Astrocyte (in vitro differentiated cells and primary cell): ENCODE results near the gene KIR2DL3.

Source experiments
- CTCF ChIP-seq: IDR thresholded peaks from 2 replicates; pipeline ENCODE4 v1.5.1; 2011; ENCODE audit warnings: low read depth, mild to moderate bottlenecking, inconsistent platforms, low read length, moderate library complexity; ENCODE audit not compliant: insufficient read depth
- EZH2 ChIP-seq: IDR thresholded peaks from 2 replicates; pipeline ENCODE4 v1.6.1; 2012; ENCODE audit warnings: mild to moderate bottlenecking, low read length, inconsistent platforms; ENCODE audit not compliant: insufficient read depth

- TF ChIP-seq CTCF (no peak), EZH2 (no peak)
These were observed 46.6 kb upstream of the KIR2DL3 start for GRCh38 chr19:54691582-54692297.
